Amygdala (tissue), 56 donors: ENCODE results near the gene PDILT.
"Not testable (repeated sequence)": the region's sequence is repeated elsewhere in the genome, so short reads cannot be mapped to it uniquely, and the experiment has no call there.

Source experiments
- DNase-seq, 56 donors: peaks; one replicate each; lab custom pipeline; 2025; lab: John Stamatoyannopoulos, UW

PDILT gene, protein sequence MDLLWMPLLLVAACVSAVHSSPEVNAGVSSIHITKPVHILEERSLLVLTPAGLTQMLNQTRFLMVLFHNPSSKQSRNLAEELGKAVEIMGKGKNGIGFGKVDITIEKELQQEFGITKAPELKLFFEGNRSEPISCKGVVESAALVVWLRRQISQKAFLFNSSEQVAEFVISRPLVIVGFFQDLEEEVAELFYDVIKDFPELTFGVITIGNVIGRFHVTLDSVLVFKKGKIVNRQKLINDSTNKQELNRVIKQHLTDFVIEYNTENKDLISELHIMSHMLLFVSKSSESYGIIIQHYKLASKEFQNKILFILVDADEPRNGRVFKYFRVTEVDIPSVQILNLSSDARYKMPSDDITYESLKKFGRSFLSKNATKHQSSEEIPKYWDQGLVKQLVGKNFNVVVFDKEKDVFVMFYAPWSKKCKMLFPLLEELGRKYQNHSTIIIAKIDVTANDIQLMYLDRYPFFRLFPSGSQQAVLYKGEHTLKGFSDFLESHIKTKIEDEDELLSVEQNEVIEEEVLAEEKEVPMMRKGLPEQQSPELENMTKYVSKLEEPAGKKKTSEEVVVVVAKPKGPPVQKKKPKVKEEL

DNA sequence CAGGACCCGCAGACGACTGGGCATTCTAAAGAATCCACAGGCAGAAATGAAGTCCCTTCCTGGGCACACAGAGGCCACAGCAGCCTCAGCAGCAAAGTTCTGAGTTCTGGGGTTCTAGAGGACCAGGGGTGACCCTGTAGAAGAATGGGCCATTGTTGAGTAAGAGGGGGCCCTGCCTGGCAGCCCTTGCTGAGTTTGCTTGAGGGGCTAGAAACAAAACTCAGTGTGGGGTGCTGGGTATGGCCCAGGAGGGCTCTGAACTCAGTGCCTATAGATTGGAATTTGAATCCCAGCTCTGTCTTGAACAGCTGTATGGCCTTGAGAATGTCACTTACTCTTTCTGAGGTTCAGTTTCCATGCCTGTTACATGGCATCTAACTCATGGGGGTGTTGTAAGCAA, at the start of gene PDILT:
PDILT (minus strand) TSS at position 101 of the 400 bp plus-strand sequence. CDS start 5,437 bp downstream, outside the sequence.
- no peak for DNase-seq

DNA sequence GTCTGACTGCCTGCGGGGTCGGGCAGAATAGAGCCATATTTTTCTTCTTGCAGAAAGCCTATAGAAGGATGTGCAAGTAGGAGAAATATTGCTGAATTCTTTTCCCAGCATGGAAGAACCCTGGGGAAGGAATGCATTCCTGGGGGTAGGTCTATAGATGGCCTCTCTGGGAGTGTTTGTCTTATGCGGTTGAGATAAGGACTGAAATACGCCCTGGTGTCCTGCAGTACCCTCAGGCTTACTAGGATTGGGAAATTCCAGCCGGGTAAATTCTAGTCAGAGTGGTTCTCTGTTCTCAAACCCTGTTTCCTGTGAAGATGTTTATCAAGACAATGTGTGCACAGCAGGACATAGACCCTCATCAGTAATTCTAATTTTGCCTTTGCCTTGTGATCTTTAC, 49.1 kb upstream of the PDILT start:
- DNase-seq = not testable (repeated sequence)

DNA sequence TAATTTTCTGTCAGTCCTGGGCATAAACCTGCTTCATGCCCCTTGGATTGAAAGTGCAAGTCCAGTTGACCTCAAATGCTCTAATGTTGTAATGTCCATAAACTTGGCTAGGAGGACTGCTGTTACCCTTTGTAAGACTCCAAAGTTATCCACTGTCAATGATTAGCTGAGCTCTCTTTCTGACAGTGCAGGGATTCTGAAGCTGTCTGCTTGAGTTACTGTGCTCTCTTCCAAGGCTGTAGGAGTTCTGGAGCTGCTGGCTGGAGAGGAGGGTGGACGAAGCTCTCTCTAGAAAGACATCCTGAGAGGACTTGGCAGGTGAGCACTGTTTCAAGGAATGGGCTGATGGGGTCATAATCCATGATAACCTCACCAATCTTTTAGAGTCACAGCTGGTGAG, 46.8 kb upstream of the PDILT start, which contains the start of gene ACSM2A:
ACSM2A (plus strand) TSS at position 158 of the 400 bp plus-strand sequence. CDS start 8,594 bp downstream, outside the sequence.
- not testable (repeated sequence) for DNase-seq

DNA sequence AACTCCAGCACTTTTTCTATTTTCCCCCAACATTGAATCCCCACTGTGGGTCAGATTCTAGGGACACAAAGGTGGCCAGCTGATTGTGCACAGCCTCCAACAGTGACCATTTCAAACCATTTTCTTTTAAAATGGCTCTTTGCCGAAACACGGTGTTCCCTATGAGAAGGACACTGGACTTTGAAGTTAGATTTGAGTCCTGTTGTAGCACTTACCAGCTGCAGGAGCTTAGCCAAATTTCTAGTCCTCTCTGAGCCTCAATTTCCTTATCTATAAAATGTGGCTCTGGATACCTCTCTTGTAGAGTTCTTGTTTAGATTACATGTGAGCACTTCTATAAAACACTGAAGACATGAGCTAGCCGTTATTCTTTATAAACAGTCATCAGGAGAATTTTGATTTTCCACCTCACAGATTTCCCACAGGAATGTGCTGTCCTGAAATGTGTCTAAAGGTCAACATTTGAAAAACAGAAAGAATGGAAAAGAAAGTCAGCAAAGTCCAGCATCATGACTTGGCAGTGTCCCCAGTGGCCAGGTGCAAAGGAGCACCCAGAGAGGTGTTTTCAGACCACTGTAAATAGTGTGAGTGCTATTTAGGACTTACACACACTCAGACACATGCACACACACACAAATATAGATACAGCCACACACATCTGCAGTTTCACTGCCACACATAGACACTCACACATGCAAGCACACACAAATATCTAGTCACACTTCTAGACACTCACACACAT, 42.3 kb upstream of the PDILT start:
- not testable (repeated sequence) for DNase-seq

DNA sequence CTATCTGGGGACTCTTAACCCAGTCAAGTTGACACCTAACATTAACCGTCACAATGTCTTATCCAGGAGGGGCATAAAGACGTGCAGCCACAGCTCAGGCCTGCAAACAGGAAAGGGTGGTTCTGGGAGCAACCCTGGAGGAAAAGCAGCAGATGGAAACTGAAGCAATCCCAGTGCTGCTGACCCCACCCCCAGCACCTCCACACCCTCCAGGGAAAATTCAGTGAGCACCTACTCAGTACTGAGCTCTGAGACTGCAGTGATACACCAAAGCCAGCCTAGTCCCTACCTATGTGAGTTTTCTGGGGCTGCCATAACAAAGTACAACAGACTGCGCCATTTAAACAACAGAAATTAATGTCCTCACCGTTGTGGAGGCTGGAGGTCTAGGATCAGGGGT, 37.3 kb upstream of the PDILT start:
- not testable (repeated sequence) for DNase-seq

DNA sequence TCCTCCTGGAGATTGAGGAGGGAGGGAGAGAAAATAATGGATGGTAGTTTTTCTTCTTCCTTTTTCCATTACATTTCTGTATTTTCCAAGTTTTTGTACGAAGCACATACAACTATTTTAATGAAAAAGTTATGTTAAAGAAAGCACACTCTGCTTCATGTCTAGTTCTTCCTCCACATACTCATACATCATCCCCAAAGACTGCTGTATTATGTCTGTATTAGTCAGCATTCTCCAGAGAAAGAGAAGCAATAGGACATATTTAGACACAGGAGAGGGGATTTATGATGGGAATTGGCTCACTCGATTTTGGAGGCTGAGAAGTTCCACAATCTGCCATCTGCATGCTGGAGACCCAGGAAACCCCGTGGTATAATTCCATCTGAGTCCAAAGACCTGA, 36.7 kb upstream of the PDILT start:
- no peak for DNase-seq

DNA sequence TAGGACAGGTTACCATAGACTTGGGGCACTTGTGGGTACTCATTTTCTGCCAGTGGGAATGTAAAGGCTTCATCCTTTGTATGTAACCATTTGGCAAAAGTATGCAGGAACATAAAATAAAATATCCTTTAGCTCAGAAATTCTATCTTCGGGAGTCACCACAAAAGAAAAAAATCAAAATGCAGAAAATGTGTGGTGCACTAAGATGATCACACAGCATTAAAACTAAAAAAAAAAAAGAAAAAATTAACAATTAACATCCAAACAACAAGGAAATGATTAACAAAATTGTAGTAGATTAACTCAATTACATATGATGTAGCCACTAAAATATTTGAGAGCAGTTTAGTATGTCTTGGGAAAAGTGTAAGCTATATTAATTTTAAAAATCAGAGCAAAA, 36.2 kb upstream of the PDILT start:
- not testable (repeated sequence) for DNase-seq

DNA sequence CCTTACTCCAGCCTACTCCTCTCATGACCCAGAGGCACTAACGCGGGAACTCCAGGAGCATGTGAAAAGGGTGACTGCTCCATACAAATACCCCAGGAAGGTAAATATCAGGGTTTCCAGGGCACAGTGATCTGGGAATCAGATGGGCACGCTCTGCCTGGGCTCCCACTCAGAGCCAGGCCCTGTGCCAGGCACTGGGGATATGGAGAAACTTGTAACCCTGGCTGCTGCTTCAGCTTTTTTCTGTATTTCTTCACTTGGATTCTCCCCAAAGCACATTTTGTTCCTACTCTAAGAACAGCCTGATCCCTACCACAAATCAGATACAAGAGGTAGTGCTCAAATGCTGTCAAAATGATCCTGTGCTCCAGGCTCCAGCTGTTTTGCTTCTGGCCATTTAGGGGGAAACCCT, 35.3 kb upstream of the PDILT start:
- DNase-seq = peak in 2 of 56 donors; percentile 1

DNA sequence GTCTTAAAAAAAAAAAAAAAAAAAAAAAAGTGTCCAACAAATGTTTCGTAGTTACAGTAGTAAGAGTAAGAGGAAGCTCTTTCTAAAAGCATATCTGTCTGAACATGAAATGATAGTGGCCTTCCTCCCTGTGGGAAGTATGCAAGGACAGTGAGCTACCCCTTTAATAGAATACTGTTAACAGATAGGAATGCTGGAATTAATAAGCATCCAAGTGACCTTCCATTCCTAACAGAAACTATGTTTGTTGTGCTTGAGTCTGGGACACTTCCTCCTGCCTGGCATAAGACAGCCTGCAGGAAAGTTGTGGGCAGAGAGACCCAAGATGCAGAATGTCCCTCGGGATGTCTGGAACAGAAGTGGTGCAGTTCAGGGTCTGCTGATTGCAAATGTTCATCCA, 34.4 kb upstream of the PDILT start:
- not testable (repeated sequence) for DNase-seq

DNA sequence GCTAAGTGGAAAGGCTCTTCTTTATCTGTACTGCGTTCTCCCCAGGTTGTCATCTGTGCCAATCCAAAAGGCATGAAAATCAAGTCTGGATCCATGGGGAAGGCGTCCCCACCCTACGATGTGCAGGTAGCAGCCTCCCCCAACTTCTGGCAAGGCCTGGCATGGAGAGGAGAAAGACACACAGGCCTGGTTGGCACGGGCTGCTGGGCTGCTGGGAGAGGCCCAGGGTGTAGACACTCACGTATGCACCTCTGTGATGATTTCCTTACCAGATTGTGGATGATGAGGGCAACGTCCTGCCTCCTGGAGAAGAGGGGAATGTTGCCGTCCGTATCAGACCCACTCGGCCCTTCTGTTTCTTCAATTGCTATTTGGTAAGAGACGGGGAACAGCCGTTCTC, 26.4 kb upstream of the PDILT start:
- no peak for DNase-seq

DNA sequence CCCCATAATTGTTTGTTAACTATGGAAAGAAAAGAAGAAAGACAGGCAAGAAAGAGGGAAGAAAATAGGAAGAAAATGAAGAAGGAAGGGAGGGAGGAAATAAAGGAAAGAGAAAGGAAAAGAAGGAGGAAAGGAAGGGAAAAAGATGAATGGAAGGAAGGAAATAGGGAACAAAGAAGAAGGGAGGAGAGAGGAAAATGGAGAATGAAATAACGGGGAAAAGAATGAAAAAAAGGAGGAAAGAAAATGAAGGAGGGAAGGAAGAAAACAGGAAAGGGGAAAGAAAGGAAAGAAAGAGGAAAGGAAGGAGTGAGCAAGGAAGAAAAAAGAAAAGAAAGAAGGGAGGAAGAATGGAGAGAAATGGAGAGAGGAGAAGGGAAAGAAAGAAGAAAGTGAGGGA, 25.9 kb upstream of the PDILT start:
- DNase-seq = not testable (repeated sequence)

DNA sequence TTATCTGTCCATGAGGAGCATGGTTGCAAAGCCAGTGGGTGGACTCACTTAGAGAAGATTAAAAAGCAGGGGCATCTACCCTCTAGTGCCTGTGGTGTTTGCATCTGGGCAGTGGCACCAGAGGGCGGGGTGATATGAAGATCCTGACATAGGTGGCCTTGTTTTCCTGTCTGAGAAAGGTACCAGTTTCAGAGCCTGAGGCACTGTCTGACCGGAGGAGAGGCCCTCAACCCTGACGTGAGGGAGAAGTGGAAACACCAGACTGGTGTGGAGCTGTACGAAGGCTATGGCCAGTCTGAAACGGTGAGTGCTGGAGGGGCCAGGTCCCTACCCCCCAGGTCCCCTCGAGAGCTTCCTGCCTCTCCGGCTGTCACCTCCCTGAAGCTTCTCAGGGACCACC, 25.0 kb upstream of the PDILT start:
- DNase-seq = not testable (repeated sequence)

DNA sequence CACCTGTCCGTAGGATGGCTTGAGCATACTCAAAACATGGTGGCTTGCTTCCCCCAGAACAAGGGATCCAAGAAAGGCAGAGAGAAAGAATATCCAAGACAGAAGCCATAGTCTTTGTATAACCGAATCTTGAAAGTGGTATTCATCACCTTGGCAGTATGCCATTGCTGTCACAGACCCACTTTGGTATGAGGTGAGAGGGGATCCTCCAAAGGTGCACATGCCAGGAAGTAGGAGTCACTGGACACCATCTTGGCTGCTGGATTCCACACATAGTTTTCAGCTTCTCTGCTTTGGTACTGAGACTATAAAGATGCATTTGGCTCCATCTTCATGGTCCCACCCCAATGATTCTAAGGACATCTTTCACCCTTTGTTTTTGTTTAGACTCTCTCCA, 22.9 kb upstream of the PDILT start:
- DNase-seq = not testable (repeated sequence)

DNA sequence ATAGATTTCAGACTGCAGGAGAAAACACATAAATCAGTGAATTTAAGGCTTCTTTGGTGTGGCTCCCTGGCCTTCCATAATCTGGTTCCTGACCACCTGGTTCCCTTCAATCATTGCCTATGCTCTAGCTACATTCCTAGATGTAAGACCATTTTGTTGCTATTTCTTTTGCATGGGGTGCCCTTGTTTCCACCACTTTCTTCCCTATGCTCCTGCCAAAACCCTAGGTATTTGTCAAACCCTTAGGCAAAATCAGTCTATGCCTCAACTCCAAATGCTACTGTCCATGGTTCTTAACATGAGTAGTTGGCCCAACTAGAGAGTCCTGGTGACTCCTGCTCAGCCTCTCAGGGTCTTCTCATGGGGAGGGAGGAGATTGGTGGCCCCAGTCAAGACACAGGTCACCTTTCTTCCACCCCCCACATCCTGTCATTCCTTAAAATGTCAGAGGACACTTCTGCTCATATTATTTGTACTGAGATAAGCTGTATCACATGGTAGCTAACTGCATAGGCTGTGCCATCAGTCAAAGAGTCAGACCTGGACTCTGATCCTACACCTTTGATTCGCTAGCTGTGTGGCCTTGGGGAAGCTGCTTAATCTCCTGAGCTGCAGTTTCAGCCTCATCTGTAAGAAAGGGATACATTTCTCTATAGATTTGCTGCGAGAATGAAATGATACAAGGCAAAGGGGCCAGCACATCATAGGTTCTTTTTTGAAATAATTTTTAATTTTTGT, 19.8 kb upstream of the PDILT start:
- DNase-seq = no peak

DNA sequence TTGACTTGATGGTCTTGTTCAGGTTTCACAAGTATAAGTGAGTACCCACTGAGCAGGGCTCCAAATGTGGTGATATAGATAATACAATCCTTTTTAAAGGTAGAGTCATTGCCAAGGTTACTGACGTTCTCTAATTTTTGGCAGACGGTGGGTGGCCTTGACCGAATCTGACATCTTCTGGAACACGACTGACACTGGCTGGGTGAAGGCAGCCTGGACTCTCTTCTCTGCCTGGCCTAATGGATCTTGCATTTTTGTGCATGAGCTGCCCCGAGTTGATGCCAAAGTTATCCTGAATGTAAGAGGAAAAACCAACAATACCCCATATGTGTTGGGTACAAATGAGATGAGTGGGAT, 19.2 kb upstream of the PDILT start:
- DNase-seq = not testable (repeated sequence)

DNA sequence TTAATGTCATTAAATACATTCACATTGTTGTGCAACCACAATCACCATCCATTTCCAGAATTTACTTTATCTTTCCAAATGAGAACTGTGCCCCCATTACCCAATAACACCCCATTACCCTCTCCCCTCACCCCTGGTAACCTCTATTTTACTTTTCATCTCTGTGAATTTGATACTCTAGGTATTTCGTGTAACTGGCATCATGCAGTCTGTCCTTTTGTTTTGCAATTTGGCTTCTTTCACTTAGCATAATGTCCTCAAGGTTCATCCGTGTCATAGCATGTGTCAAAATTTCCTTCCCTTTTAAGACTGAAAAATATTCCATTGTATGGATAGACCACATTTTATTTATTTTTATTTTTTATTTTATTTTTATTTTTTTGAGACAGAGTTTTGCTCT, 17.2 kb upstream of the PDILT start:
- not testable (repeated sequence) for DNase-seq

DNA sequence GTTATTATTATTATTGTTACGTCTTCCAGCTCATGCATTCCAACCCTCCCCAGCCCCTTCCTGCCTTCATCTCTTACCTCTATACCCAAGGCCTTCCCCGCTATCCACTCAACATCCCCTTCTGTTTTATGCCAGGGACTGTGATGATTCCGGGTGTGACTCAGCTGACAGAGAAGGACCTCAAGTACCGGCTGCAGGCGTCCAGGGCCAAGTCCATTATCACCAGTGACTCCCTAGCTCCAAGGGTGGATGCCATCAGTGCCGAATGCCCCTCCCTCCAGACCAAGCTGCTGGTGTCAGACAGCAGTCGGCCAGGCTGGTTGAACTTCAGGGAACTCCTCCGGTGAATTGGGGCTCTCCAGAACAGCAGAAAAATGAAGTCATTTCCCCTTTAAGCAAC, 14.6 kb upstream of the PDILT start:
- DNase-seq = not testable (repeated sequence)

DNA sequence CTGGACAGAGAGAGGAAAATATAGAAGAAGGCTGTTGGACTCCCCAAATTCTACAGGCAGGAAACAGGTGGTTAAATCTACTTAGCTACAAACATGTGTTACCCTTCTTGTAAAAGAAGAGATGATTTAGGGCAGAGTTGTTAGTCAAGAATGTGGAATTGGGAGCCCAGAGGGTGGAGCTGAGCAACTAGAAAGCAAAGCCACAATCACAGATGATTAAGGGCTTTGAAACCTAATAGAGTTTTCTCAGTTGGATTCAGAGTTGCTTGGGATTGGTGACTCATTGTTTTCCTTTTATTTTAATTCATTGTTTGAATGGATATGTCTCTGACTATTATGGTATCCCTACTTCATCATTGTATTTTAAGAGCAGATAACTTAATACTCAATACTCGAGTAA, 11.0 kb upstream of the PDILT start:
- no peak for DNase-seq

DNA sequence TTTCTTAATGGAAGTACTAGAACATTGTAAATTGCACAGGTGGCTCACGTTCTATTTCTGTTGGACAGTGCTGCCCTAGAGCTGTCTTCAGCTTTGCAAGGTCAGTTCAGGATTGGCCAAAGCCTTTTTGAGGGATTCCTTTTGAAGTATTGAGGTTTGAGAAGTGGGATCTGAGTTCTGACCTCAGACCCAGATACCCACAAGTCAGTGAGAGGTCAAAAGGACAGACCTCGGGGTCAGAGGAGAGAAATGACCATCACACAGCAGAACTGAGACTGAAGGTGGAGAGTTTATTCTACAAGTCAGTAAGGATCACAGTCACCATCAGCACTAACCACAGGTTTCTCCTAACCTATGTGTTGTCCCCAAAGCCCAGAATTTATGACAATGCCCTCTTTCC, 6.5 kb upstream of the PDILT start:
- no peak for DNase-seq

DNA sequence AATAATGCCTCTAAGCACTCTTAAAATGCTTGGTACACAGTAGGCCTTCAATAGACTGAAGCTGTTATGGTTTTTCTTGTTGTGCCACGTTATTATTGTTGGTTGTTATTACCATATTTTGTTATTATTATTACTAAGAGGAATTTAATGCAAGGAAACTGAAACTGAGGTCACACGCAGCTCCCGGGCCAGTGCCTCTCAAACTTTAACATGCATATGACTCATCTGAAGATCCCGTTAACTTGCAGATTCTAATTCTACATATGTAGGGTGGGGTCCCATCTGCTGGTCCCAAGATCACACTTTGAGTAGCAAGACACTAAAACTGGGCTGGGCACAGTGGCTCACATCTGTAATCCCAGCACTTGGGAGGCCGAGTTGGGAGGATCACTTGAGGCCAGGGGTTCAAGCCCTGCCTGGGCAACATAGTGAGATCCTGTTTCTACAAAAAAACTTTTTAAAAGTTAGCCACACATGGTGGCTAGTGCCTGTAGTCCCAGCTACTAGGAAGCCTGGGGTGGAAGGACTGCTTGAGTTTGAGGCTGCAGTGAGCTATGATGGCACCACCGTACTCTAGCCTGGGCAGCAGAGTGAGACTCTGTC, 5.7 kb upstream of the PDILT start:
- no peak for DNase-seq
